Panc1 (cell line): ENCODE measurements around the gene DEFB132.

ENCODE experiments used
- CTCF ChIP-seq: fragments of 450-650 bp; IDR thresholded peaks from 2 replicates; pipeline ENCODE4 v1.5.1; 2017; ENCODE audit warnings: mild to moderate bottlenecking
- POLR2AphosphoS5 ChIP-seq: IDR thresholded peaks from 2 replicates; pipeline ENCODE4 v1.6.1; 2012; ENCODE audit warnings: mild to moderate bottlenecking, low read depth, low read length, moderate library complexity
- SIN3A ChIP-seq: IDR thresholded peaks from 2 replicates; pipeline ENCODE4 v1.6.1; 2012; ENCODE audit warnings: low read depth, mild to moderate bottlenecking, low read length, moderate library complexity, borderline replicate concordance; ENCODE audit not compliant: insufficient read depth

- TF ChIP-seq SIN3A: no peak
- no peak for TF ChIP-seq CTCF
- no peak for TF ChIP-seq POLR2AphosphoS5
These were observed 46.6 kb upstream of the DEFB132 start for GRCh38 chr20:210809-211502.
